CD14-positive monocyte (primary cell): Measurements from ENCODE around the gene STAP1. TPM values are rescaled to one million over a fixed set of nuclear protein-coding genes. Genes with fewer than 3 reads are reported as not detected.

ENCODE experiments used
- DNase-seq, 3 donors: peaks; one replicate each; pipeline ENCODE4 v3.0.0-alpha.2; 2011 to 2022
- H2AFZ ChIP-seq: 2 replicates; pipeline ENCODE4 v1.6.0; 2012; ENCODE audit warnings: mild to moderate bottlenecking, low read depth, low read length, inconsistent platforms; ENCODE audit not compliant: insufficient read depth, poor library complexity, severe bottlenecking
- H3K27ac ChIP-seq, 2 donors: 1 replicate in 1 of 2; 2 replicates in 1 of 2; pipeline ENCODE4 v1.5.1; 2012 to 2013; ENCODE audit warnings: low read length in 2 of 2, control low read depth in 1 of 2, inconsistent platforms in 1 of 2, low read depth in 1 of 2, mild to moderate bottlenecking in 1 of 2
- H3K27me3 ChIP-seq, 2 donors: one replicate each; pipeline versions ENCODE4 v1.6.0 to v1.6.1; 2011 to 2013; ENCODE audit warnings: low read length in 2 of 2; ENCODE audit not compliant: control insufficient read depth in 2 of 2, insufficient read depth in 2 of 2
- H3K36me3 ChIP-seq, 2 donors: replicated peaks in 1 of 2; 1 replicate in 1 of 2; 2 replicates in 1 of 2; pipeline versions ENCODE4 v1.5.1 to v1.6.1; 2012 to 2013; ENCODE audit warnings: low read length in 2 of 2, control low read depth in 1 of 2, inconsistent platforms in 1 of 2, mild to moderate bottlenecking in 1 of 2; ENCODE audit not compliant: insufficient read depth in 2 of 2, control insufficient read depth in 1 of 2
- H3K4me1 ChIP-seq, 2 donors: 1 replicate in 1 of 2; 2 replicates in 1 of 2; pipeline versions ENCODE4 v1.5.1 to v1.6.1; 2012 to 2013; ENCODE audit warnings: low read length in 2 of 2, control low read depth in 1 of 2, inconsistent platforms in 1 of 2, mild to moderate bottlenecking in 1 of 2, moderate library complexity in 1 of 2; ENCODE audit not compliant: insufficient read depth in 2 of 2, control insufficient read depth in 1 of 2
- H3K4me2 ChIP-seq: replicated peaks from 2 replicates; pipeline ENCODE3; 2012; ENCODE audit warnings: low read length, moderate library complexity, mild to moderate bottlenecking; ENCODE audit not compliant: poor library complexity, severe bottlenecking; ENCODE audit errors: extremely low read depth
- H3K4me3 ChIP-seq, 3 experiments: fragments of 200-600 bp in 1 of 3; sonication (generic) in 1 of 3; replicated peaks in 1 of 3; 1 replicate in 2 of 3; 2 replicates in 1 of 3; pipeline ENCODE4 v1.5.1; 2011 to 2013; ENCODE audit warnings: low read length in 3 of 3, mild to moderate bottlenecking in 3 of 3, control low read depth in 2 of 3, low read depth in 2 of 3, inconsistent platforms in 1 of 3, moderate library complexity in 1 of 3
- H3K79me2 ChIP-seq: 2 replicates; pipeline ENCODE4 v1.6.0; 2012; ENCODE audit warnings: mild to moderate bottlenecking, control low read depth, inconsistent platforms, low read length, moderate library complexity; ENCODE audit not compliant: insufficient read depth
- H3K9ac ChIP-seq: 2 replicates; pipeline ENCODE4 v1.6.0; 2017; ENCODE audit warnings: low read length, mild to moderate bottlenecking; ENCODE audit not compliant: insufficient read depth, poor library complexity, severe bottlenecking
- H3K9me3 ChIP-seq, 2 donors: replicated peaks in 1 of 2; 1 replicate in 1 of 2; 2 replicates in 1 of 2; pipeline versions ENCODE4 v1.5.1 to v1.6.1; 2012 to 2013; ENCODE audit warnings: low read length in 2 of 2, control low read depth in 1 of 2; ENCODE audit not compliant: control insufficient read depth in 1 of 2, insufficient read depth in 1 of 2
- H4K20me1 ChIP-seq: 2 replicates; pipeline ENCODE4 v1.6.0; 2012; ENCODE audit warnings: mild to moderate bottlenecking, low read length, control low read depth, moderate library complexity; ENCODE audit not compliant: insufficient read depth
- H3K27ac Mint-ChIP-seq, 7 donors: one replicate each; pipeline ENCODE4 v1.8.0; 2020; ENCODE audit warnings: mild to moderate bottlenecking in 7 of 7, mixed read lengths in 7 of 7, moderate library complexity in 6 of 7, inconsistent platforms in 2 of 7
- H3K27me3 Mint-ChIP-seq, 3 donors: one replicate each; pipeline ENCODE4 v1.8.0; 2021 to 2022; ENCODE audit warnings: low read depth in 3 of 3, mild to moderate bottlenecking in 3 of 3, mixed read lengths in 3 of 3, moderate library complexity in 3 of 3, inconsistent platforms in 1 of 3
- H3K36me3 Mint-ChIP-seq, 2 donors: one replicate each; pipeline ENCODE4 v1.8.0; 2020; ENCODE audit warnings: mixed read lengths in 2 of 2, inconsistent platforms in 1 of 2, mild to moderate bottlenecking in 1 of 2
- H3K4me1 Mint-ChIP-seq: one replicate; pipeline ENCODE4 v1.8.0; 2020; ENCODE audit warnings: mild to moderate bottlenecking, mixed read lengths
- H3K4me3 Mint-ChIP-seq, 2 donors: one replicate each; pipeline ENCODE4 v1.8.0; 2020; ENCODE audit warnings: mild to moderate bottlenecking in 2 of 2, mixed read lengths in 2 of 2, moderate library complexity in 1 of 2
- H3K9me3 Mint-ChIP-seq, 7 donors: one replicate each; pipeline ENCODE4 v1.8.0; 2020 to 2022; ENCODE audit warnings: mixed read lengths in 7 of 7, mild to moderate bottlenecking in 6 of 7, moderate library complexity in 6 of 7, inconsistent platforms in 2 of 7
- CTCF ChIP-seq: fragments of 200-600 bp; IDR thresholded peaks from one replicate; pipeline ENCODE4 v1.8.0; 2022; ENCODE audit warnings: antibody characterized with exemption, mild to moderate bottlenecking
- whole genome bisulfite sequencing: methylation state at CpG from one replicate; pipeline ENCODE4 v1.1.5; 2013; ENCODE audit warnings: missing lambda C conversion rate; ENCODE audit not compliant: insufficient coverage; 5-methylcytosine and 5-hydroxymethylcytosine counted together
- intact Hi-C, 2 donors: fragments of 100-400 bp; cut with micrococcal nuclease; formaldehyde crosslinking; loops; one replicate each; pipeline versions ENCODE4 v1.15.0 to v1.15.1; 2023
- polyA plus RNA-seq, 3 donors: library from polyadenylated mRNA; depleted of rRNA in 1 of 3; unstranded in 2 of 3; stranded (reverse) in 1 of 3; fragments of 300-500 nt in 2 of 3; fragments of >200 nt in 1 of 3; fragmentation: Illumina TruSeq in 2 of 3; gene quantifications; 1 replicate in 2 of 3; 2 replicates in 1 of 3; pipeline ENCODE4 v1.2.3, GENCODE V29; 2012 to 2021

The STAP1 gene
- polyA plus RNA-seq, 3 donors = 0.13 to 0.14 TPM; not detected in 1

GRCh38 chr4:67587156-67587555 is 28.6 kb downstream of the STAP1 start:
- intact Hi-C loops = no loop called here
- Histone ChIP-seq H3K79me2 (no peaks in the 10 kb centered on the region), H3K27me3 (no peaks in the 10 kb centered on the region), H2AFZ (no peak overlapping the region), H3K4me2 (no peak overlapping the region), H3K36me3 (no peaks in the 10 kb centered on the region), H3K4me3 (no peak overlapping the region), H3K9ac (no peak overlapping the region), H4K20me1 (no peaks in the 10 kb centered on the region), H3K9me3 (no peaks in the 10 kb centered on the region), H3K27ac (no peak overlapping the region), H3K4me1 (no peaks in the 10 kb centered on the region)
- Mint-ChIP-seq H3K4me3 (no peak overlapping the region), H3K27ac (no peak overlapping the region), H3K4me1 (no peaks in the 10 kb centered on the region), H3K9me3 (no peaks in the 10 kb centered on the region), H3K27me3 (no peaks in the 10 kb centered on the region), H3K36me3 (no peaks in the 10 kb centered on the region)
- no CpG with 5 or more reads among the region's 3 CpGs for WGBS
- no peak for TF ChIP-seq CTCF
- DNase-seq = no peak

- Mint-ChIP-seq H3K9me3 (peaks cover 0 to 5% (median 3%) of the 10 kb centered on the region in 7 donors), H3K4me1 (peaks cover 7% of the 10 kb centered on the region), H3K36me3 (no peaks in the 10 kb centered on the region), H3K4me3 (no peak overlapping the region), H3K27me3 (no peaks in the 10 kb centered on the region), H3K27ac (no peak overlapping the region)
- Histone ChIP-seq H3K4me3 (no peak overlapping the region), H4K20me1 (no peaks in the 10 kb centered on the region), H3K79me2 (no peaks in the 10 kb centered on the region), H2AFZ (no peak overlapping the region), H3K27me3 (no peaks in the 10 kb centered on the region), H3K9ac (no peak overlapping the region), H3K4me2 (no peak overlapping the region), H3K27ac (no peak overlapping the region), H3K36me3 (no peaks in the 10 kb centered on the region), H3K9me3 (no peaks in the 10 kb centered on the region), H3K4me1 (no peaks in the 10 kb centered on the region)
- DNase-seq = no peak
- intact Hi-C loops = no loop called here
- 19% methylated on average over 2 of the region's 2 CpGs for WGBS
- TF ChIP-seq CTCF = no peak
These were observed 35.2 kb downstream of the STAP1 start for GRCh38 chr4:67593741-67594175.
